MM.1S (cell line): ENCODE measurements around the gene DCST2.

Experiments used
- EZH2phosphoT487 ChIP-seq: fragments of 300-600 bp; sonication (generic); IDR thresholded peaks from 2 replicates; pipeline ENCODE4 v1.6.1; 2018; ENCODE audit warnings: antibody characterized with exemption, low read length
- TF ChIP-seq, protein P1 (sequence below): fragments of 300-600 bp; sonication (generic); IDR thresholded peaks from 2 replicates; pipeline ENCODE4 v1.5.1; 2016; ENCODE audit warnings: antibody characterized with exemption, low read length, mixed read lengths

DNA sequence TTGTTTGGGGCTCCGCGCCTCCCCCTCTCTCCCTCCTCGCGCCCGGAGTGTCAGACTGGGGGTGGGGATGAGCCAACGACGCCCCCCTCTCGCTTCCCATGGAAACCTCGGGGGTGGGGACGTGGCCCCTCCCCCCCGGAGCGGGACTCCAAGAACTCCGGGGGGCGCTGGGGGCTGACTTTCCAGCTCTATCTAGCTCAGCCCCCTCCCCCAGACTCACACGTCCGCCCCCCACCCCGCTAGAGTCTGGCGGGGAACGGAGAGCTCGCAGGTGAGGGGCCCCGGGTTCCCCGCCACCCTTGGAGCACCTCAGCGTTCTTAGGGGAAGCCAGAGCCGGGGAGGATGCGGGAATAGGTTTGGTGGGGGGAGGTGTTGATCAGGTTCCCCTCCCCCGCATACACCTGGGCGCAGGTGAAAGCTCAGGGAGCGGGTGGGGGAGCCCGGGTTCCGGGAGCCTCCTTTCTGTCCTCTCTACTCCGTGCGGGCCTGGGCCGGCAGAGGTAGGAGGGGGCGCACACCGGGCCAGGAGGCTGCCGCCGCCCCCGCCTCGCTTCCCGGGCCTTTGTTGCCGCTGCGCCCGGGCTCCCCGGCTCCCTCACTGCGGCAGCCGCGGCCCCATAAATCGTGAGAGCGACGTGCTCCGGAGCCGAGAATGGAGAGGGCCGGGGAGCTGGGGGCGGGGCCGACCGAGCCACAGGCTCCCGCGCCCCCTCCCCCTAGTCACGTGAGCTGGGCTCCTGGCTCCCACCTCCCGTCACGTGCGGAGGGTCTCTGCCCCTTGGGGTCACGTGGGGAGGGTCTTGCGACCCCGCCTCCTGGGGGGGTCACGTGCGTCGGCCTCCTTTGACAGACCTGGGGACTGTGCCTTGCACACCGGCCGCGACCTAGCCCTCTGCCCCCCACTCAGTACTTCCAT is 47.0 kb upstream of the DCST2 start:
- TF ChIP-seq, protein P1, sequence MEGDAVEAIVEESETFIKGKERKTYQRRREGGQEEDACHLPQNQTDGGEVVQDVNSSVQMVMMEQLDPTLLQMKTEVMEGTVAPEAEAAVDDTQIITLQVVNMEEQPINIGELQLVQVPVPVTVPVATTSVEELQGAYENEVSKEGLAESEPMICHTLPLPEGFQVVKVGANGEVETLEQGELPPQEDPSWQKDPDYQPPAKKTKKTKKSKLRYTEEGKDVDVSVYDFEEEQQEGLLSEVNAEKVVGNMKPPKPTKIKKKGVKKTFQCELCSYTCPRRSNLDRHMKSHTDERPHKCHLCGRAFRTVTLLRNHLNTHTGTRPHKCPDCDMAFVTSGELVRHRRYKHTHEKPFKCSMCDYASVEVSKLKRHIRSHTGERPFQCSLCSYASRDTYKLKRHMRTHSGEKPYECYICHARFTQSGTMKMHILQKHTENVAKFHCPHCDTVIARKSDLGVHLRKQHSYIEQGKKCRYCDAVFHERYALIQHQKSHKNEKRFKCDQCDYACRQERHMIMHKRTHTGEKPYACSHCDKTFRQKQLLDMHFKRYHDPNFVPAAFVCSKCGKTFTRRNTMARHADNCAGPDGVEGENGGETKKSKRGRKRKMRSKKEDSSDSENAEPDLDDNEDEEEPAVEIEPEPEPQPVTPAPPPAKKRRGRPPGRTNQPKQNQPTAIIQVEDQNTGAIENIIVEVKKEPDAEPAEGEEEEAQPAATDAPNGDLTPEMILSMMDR: no peak
- TF ChIP-seq EZH2phosphoT487: no peak; the same call in 1 of the 2 replicates
